Stimulated activated CD8-positive, alpha-beta memory T cell treated with anti-CD3 and anti-CD28 coated beads, Interleukin-12 subunit alpha, Interleukin-12 subunit beta, amount 100 ng/mL, for 4 hours (primary cell): ENCODE results near the gene SLC43A3.
A peak's percentile ranks its signal among the peaks of the same experiment; 100 is the strongest.
"Not testable (repeated sequence)": the region's sequence is repeated elsewhere in the genome, so short reads cannot be mapped to it uniquely, and the experiment has no call there.

ENCODE experiments used
- DNase-seq: peaks from one replicate; pipeline ENCODE4 v3.0.0-alpha.2; 2020; ENCODE audit warnings: low read depth

The SLC43A3 gene

DNA sequence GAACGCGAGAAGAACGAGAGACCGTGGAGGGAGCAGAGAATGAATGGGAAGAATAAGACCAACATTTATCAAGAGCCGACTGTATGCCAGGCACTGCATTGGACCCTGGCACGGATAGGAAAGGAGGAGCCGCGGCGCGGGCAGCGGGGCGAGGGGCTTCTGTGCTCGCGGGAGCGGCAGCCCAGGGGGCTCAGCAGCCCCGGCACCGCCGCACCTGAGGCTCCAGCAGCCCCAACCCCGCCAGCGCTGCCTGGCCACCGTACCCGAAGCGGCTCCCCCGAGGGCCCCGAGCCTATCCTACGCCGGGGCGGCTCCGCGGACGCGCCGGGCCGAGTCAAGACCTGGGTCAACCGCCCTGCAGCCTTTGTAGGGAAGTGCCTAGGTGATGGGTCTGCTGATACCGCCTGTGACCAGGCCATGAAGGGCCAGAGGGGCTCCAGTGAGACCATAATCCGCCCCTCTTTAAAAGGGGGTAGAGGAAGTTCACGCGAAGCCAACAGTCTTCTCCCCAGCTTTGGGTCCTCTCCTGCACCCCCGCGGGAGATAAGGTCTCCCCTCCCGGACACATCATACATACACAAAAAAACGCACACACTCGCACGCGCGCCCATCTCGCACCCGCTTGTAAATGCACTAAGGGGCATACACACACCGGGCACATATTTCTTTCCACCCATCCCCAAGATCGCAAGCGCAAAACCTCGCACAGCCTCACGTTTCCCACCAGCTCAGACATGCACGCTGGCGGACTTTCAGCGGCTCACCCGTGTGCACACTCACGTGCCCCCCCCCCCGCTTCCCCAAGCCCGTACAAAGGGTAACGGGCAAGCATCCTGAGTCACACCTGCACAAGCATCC is 32.5 kb upstream of the SLC43A3 start:
- DNase-seq = peak; percentile 17

DNA sequence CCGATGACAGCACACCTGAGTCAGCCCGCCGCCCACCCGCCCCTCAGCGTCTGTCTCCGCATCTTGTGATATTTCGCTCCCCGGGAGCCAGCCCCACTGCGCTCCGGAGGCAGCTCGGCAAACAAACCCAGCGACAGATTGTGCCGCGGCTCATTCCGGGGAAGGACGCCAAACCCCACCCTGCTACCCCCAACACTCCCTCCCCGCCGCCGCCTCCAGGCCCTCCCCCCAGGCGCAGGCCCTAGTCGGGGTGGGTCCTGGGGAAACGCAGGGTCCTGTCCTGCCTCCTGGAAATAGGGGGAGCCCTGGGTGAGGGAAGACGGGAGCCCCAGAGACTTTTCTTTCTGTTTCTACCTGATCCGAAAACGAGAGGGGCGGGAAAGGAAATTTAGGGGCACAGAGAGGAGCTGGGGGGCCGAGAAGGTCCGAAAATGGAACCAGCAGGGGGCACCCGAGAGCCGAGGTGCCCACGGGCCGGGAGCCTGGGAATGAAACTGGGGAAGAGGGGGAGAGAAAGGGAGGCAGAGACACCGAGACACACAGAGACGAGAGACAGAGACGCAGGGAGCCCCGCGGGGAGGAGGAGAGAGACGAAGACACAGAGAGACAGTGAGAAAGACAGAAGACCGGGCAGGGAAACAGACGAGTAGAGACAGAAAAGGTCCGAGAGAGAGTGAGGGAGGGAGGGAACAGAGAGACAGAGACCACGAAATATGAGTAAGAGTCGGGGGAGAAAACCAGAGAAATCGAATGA is 31.7 kb upstream of the SLC43A3 start:
- peak; percentile 70 for DNase-seq

DNA sequence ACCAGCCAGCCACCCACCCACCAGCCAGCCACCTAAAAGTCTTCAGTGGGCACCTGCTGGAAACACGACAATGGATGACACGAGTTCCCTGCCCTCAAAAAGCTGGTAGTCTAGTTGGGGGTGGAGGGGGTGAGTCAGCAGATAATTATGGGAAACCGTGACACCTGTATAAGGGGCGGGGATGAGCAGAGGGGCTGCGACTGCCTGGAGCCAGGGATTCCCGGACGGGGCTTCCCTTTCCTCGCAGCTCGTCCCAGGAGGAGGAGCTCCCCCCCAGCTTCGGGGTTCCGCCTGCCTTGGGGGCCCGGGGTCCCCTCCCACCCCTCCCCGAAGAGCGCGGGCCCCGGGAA is 31.1 kb upstream of the SLC43A3 start:
- DNase-seq = no peak

DNA sequence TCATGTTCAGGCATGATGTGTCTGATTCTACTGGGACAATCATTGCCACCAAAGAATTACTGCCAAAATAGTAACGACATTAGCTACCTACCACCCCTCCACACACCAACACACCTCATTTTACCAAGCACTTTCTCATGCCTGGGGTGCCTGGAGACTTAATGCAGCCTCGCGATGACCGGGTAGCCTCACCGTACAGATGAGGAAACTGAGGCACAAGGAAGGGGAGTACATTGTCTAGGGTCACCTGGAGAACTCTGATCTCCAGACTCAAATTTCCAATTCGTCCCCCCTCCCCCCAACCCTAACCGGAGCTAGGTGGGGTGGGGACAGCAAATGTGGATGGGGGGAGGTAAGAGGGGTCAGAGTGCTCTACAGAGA is 30.7 kb upstream of the SLC43A3 start:
- DNase-seq = no peak

DNA sequence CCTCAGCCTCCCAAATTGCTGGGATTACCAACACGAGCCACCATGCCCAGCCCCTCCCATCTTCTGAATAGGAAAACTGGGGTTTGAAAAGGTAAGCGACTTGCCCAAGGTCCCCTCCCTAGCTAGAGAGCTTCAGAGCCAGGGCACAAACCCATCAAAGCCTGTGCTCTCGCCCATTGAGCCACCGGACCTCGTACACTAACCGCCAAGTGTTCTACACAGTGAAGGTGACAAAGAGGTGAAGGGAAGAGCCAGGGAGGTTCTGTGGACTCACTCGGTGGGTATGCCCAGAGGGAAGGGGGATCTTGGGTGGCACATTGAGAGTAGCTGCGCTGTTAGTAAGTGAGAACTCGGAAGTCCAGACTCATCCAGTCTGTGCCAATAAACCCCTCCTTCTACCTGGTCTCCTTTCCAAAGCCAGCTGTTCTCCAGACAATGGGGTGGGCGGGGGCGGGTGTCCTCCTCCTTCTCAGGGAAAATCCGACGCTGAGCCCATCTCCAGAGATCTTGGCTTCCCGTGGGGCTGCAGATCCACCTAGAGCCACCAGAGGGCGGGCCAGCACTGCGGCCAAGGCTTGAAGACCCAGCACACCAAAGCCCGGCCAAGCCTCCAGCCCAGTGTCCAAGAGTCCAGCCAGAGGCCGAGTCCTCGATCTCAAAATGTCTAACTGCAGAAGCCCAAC is 30.2 kb upstream of the SLC43A3 start:
- DNase-seq = peak; percentile 45

DNA sequence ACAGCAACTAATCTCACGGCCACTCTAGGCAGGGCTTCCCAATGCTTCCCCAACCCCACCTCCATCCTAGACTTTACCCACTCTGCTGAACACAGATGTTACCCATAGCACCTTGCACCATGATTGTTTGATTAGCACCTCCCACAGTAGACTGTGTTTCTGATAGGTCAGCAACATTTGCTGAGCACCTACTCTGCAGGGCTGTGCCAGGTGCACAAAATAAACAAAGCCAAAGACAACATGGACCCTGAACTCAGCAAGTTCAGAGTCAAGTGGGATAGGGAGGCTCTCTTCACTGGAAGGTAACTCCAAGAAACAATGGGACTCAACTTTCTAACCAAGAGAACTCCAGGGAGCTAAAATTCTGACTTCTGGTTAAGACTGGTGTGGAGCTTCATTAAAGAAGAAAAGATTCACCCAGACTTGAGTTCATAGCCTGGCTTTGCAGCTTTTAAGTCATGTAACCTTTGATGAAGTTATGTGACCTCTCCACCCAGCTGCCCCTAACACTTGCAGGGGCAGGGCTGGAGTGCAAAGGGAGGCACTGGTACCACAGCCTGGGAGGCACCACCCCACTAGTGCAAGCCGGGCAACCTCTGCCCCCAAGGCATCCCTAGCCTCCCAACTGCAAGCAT is 26.7 kb upstream of the SLC43A3 start:
- no peak for DNase-seq

DNA sequence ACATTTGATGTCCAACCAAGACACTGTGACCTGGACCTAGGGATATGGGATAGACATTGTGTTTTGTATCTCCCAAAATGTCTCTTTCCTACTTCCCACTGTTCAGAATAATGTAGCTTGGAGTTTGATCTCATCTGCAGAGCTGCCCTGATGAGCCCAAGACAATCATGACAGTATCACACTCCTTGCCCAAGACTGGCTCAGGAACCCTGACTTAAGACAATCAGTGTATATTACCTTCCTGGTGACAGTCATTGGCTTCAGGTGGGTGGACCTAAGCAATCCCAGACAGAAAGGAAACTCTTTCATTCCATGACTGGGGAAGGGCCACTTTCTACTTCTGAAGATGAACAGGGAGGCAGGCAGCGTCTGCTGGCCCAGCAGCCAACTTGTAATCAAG is 19.1 kb upstream of the SLC43A3 start:
- no peak for DNase-seq

DNA sequence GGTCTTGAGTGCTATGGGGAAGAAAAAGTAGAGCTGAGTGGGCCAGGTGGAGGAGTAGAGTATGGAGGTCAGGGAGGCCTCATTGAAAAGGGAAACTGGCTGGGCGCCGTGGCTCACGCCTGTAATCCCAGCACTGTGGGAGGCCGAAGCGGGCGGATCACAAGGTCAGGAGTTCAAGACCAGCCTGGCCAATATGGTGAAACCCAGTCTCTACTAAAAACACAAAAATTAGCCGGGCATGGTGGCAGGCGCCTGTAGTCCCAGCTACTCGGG is 18.1 kb upstream of the SLC43A3 start:
- DNase-seq = not testable (repeated sequence)

DNA sequence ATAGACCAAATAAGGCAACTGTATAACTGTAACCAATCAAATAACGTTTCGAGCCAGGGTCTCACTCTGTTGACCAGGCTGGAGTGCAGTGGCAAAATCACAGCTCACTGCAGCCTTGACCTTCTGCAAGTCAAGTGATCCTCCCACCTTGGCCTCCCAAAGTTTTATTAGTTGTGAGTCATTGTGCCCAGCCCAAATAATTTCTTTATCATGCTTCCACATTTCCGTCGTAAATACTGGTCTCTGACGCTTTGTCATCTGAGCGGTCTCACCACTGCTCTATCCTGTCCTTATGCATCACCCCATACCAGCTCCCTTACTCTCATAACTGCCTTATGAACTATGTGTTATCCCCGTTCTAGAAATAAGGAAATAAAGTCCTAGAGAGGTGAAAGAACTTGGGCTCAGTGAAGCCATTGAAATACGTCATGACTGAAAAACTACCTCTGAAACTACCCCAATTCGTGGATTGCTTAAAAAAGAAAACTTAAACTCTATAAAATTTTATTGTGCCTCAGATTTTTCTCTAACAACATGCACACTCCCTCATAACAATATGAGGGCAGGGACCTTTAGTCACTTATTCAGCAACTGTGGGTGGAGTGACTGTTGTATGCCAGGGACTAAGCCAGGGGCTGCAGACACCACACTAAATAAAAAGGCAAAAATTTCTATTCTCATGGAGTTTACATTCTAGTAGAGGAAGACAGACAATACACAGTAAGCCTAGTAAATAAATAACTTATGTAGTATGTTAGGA is 17.6 kb upstream of the SLC43A3 start:
- no peak for DNase-seq

DNA sequence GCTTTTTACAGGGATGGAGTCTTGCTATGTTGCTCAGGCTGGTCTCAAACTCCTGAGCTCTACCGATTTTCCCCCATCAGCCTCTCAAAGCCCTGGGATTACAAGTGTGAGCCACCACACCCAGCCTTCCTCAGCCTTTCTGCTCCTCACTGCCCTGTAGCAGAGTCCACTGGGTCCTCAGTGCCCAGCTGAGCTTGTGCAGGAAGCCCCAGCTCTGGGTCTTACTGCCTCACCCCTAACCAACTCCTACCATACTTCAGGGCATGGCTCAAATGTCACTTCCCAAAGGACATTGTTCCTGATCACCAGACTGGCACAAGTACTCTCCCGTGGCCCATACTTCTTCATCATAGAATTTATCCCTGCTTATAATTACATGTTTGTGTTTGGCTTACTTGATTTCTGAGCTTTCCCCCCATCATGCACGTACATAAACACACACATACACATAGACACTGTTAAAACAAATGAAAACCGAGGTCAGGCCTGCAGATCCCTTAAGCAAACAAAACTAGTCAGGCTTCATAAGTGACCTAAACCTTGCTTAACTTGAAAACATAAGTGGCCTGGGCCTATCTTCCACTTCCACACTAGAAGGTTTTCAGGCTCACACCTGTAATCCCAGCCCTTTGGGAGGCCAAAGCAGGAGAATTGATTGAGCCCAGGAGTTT is 14.0 kb upstream of the SLC43A3 start:
- no peak for DNase-seq

DNA sequence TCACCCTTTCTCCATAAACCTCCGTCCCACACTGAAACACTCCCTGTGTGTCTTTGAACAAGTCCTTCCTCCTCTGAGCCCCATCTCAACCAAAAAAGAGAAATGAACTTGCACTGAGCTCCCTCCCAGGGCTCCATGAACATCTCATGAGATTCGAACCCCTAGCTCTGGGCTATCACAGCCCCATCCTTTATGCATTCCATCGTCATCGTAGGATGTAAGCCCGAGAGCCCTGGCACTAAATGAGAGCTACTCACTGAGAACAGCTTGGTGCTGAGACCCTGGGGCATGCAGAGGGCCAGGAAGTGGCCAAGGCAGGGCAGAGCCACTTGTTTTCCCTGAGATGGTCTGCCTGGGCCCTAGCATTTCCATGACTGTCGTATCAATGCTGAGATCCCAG is 12.9 kb upstream of the SLC43A3 start:
- no peak for DNase-seq

DNA sequence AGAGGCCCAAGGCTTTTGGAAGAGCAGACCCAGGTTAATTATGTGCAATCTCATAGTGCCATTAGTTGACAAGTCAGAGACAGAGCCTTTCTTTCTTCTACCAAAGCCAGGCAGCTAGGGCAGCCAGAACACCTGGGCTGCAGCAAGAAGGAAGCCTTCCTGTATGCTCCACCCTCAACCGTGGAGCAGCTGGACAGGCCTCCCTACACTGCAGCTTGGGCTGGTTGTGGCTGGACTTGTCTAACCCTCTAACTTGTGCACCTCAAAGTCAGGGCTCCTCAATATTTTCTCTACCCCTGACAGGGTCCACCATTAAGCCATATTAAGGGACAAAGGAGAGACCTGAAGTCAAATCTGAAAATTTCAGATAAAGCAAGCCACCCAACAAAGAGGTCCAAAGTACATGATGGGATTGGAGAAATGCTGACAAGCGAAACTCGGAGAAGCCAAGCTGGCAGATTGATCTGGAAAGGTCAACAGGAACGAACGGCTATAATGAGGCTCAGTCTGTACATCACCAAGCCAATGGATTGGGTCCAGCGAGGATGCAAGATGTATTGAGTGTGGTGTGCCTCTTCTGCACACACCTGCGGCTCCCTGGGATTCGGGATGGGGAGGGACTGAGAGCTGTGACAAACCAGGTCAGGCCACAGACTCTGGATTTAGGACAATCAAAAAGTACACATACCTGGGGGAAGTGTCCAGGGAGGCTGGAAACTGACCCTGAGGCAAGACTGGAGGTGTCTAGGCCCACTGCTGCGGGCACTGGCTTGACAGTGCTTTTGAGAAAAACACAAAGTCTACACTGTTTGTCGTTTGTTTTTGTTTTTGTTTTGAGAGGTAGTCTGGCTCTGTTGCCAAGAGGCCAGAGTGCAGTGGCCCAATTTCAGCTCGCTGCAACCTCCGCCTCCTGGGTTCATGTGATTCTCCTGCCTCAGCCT is 11.7 kb upstream of the SLC43A3 start:
- no peak for DNase-seq

DNA sequence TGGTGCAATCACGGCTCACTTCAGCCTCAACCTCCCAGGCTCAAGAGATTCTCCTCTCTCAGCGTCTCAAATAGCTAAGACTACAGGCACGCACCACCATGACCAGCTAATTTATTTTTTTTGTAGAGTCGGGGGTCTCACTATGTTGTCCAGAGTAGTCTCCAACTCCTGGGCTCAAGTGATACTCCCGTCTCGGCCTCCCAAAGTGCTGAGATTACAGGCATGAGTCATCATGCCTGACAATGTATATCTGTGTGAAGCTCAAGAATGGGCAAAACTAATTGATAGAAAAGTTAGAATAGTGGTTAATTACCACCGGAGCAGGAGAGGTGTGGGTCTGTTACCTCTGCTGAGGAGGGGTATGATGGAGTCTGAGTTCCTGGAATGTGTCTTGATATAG is 9.1 kb upstream of the SLC43A3 start:
- no peak for DNase-seq

DNA sequence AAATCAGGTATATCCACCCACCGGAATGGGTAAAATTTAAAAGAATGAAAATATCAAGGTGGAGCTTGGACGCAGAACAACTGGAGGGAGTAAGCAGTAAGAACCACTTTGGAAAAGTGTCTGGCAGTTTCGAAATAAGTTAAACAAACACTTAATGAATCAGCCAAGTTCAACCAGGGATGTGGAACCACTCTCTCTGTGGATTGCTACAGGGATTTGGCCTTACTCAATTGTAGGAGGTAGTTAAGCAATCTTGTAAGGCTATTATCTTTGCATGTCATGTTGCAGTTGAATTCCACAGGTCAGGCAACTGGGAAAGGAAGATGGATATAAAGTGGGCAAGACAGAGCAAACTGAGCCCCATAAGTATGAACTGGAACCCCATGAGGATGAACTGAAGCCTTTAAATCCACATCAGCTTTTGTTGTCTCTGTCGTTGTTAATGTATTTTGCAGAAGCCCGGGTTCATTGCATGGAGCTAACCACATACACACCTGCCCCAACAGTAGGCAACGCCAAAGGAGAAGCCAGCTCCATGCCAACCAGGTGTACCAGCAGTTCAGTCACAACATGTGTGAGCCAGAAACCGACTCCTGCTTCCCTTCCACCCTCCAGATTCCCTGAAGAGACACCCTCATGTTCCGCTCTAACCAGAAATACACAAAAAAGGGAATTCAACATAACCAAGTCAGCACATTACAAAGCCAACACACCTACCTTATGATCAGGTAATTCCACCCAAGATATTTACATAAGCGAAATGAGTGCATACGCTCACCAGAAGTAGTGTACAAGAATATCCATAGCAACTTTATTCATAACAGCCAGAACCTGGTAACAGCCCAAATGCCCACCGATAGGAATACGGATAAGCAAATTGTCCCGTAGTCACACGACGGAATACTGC is 8.0 kb upstream of the SLC43A3 start:
- no peak for DNase-seq

DNA sequence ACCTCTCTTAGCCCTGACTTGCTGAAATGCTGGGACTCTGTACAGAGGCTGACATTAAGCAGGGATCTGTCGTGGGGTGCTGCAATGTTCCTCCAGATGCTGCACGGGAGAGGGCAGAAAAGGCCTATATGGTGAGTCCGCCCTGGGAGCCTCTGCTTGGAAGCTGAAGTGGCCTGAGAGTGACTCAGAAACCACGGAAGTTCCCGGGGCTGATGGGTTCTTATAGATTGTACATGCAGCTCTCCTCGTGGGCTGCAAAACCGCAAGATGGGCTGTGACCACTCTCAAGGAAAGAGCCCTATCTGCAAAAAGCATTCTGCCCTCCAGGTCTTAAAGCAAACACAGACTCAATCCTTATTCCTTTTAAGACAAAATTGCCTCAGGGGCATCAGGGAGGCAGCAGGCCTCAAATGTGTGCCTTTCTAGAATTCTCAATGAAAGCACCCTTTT is 5.8 kb upstream of the SLC43A3 start:
- no peak for DNase-seq

DNA sequence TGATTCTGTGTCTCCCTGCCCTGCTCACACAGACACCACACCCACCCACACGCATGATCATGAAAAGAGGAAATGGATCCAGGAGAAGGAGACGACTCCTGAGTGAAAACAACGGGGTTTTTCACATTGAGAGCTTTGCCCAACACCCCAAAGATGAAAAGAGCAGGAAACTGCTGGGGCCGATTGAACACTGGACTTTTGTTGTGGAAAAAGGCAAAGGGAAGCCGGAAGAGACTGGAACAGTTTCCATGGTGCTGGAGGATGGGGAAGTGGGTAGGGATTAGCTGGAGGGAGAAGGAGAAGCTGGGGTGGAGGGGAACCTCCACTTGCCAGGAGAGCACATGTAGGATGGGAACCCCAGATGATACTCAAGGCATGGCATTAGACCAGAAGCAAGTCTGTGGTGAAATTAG is 5.2 kb upstream of the SLC43A3 start:
- no peak for DNase-seq

DNA sequence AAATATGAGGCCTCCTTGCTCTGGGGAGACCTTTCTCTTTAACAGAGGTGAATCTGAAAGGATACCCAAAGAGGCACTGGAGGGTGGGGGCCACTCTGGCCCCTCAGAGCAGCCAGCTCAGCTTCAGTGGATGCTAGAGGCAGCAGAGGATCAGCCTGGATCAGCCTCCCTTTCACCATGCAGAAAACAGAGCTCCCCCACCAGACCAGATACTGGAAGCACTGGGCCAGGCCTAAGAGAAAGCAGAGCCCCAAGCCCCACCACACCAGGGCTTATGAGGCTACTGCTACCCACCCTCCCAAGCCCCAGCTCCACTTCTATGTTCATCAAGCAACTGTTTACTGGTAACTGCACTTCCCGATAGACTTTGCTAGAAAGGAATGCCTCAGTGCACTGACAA is 4.0 kb upstream of the SLC43A3 start:
- no peak for DNase-seq

DNA sequence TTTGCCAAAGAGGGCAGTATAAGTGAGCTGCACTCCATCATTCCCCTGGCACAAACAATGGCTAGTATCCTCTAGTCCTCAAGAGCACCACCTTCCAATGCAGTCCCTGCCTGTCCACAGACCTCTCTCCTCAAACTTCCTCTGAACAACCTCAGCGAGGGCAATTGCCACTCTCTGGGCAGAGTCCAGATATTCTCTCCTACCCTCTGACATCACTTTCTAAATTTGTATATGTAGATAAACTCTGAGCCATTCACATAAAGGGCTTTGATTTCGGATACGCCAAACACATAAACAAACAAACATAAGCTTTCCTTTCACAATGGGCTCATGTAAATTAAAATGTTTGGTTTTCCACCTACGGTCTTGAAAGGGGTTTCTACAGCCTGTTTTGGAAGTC is 3.0 kb upstream of the SLC43A3 start:
- no peak for DNase-seq

DNA sequence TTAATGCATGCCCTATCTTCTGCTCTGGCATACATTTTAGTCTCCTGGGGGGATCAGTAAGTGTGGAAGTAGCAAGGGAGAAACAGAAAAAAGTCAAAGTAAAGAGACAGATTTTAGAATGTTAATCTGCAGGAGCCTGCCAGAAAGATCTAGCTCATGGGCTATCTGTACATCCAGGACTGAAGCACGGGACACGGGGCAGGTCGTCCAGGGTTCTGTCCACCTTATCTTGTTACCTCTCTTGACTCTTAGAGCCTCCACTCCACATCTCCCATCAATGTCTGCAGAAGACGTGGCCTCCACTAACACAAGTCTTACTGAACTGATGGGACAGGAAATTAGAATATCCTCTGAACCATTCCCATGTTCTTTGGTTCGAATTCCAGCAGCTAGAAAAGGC is 1.7 kb upstream of the SLC43A3 start:
- DNase-seq = no peak
